Measurements from ENCODE around the gene ABCB9.

- TF ChIP-seq POLR2A (IDR thresholded peaks at IDR 0.05) (no peak), POLR2AphosphoS5 (IDR thresholded peaks at IDR 0.05) (no peak)
Measured at GRCh38 chr12:122991623-122992275, 25.5 kb upstream of the ABCB9 start.

Measured in gastroesophageal sphincter (tissue), 2 donors.